OCI-LY7 (cell line): ENCODE data around the gene PPP1R27. TPM values are rescaled to one million over a fixed set of nuclear protein-coding genes. Genes with fewer than 3 reads are reported as not detected.
A peak's percentile ranks its signal among the peaks of the same experiment; 100 is the strongest.

Source experiments
- BruUV-seq: library from RNA; stranded (reverse); fragments of 400-500 nt; replicated peaks from 2 replicates; lab custom pipeline; 2021; lab: Mats Ljungman, UMichigan
- CTCF ChIA-PET: fragments of 300-600 bp; sonication (Branson Sonifier 250); formaldehyde crosslinking; loops from one replicate; lab custom pipeline; 2022; ENCODE audit warnings: antibody characterized with exemption; ENCODE audit not compliant: unreplicated experiment; lab: Charles Lee
- POLR2A ChIA-PET: fragments of 300-600 bp; sonication (Branson Sonifier 250); formaldehyde crosslinking; loops from one replicate; lab custom pipeline; 2022; ENCODE audit warnings: antibody characterized with exemption; lab: Charles Lee
- DNase-seq: peaks from one replicate; pipeline ENCODE4 v3.0.0-alpha.2; 2015; ENCODE audit warnings: low spot score
- H2AFZ ChIP-seq: fragments of 200-600 bp; sonication (generic), shearing (Covaris generic); 2 replicates; pipeline ENCODE4 v1.6.1; 2014; ENCODE audit warnings: mild to moderate bottlenecking, antibody characterized with exemption, low read length, moderate library complexity
- H3K27ac ChIP-seq: fragments of 200-600 bp; sonication (generic); 2 replicates; pipeline ENCODE4 v1.5.1; 2014; ENCODE audit warnings: mixed run types, low read depth, mild to moderate bottlenecking, moderate library complexity, low read length, inconsistent platforms; ENCODE audit not compliant: poor library complexity, severe bottlenecking
- H3K36me3 ChIP-seq: fragments of 200-600 bp; sonication (generic); 2 replicates; pipeline ENCODE4 v1.6.1; 2014; ENCODE audit warnings: mild to moderate bottlenecking, antibody characterized with exemption, low read length, moderate library complexity, mixed read lengths; ENCODE audit not compliant: insufficient read depth
- H3K4me1 ChIP-seq: fragments of 200-600 bp; sonication (generic); 2 replicates; pipeline ENCODE4 v1.5.1; 2014; ENCODE audit warnings: mild to moderate bottlenecking, low read length; ENCODE audit not compliant: insufficient read depth, poor library complexity, severe bottlenecking
- H3K4me2 ChIP-seq: fragments of 200-600 bp; sonication (generic); 2 replicates; pipeline ENCODE4 v1.6.1; 2014; ENCODE audit warnings: mild to moderate bottlenecking, low read length
- H3K4me3 ChIP-seq: fragments of 200-600 bp; sonication (generic); 2 replicates; pipeline ENCODE4 v1.5.1; 2014; ENCODE audit warnings: mild to moderate bottlenecking, low read depth, low read length; ENCODE audit not compliant: poor library complexity, severe bottlenecking
- H3K79me2 ChIP-seq: fragments of 200-600 bp; sonication (generic); 2 replicates; pipeline ENCODE4 v1.6.1; 2016; ENCODE audit warnings: low read depth, mild to moderate bottlenecking, low read length, moderate library complexity, mixed read lengths; ENCODE audit not compliant: insufficient read depth
- H3K9me2 ChIP-seq: fragments of 200-600 bp; sonication (generic); 2 replicates; pipeline ENCODE4 v1.6.1; 2016; ENCODE audit warnings: mild to moderate bottlenecking, low read length, mixed read lengths; ENCODE audit not compliant: insufficient read depth
- H3K9me3 ChIP-seq: fragments of 200-600 bp; sonication (generic); 2 replicates; pipeline ENCODE4 v1.6.1; 2014; ENCODE audit warnings: mild to moderate bottlenecking, mixed run types, low read length, mixed read lengths
- H4K20me1 ChIP-seq: fragments of 200-600 bp; sonication (generic); 2 replicates; pipeline ENCODE4 v1.6.1; 2014; ENCODE audit warnings: mild to moderate bottlenecking, antibody characterized with exemption, low read length, moderate library complexity, mixed read lengths; ENCODE audit not compliant: insufficient read depth
- CTCF ChIP-seq: fragments of 200-600 bp; sonication (generic); conservative IDR thresholded peaks from 2 replicates; pipeline ENCODE4 v1.5.1; 2014; ENCODE audit warnings: mild to moderate bottlenecking, antibody characterized with exemption, low read length, moderate library complexity, mixed read lengths
- EZH2phosphoT487 ChIP-seq: fragments of 200-600 bp; sonication (generic); IDR thresholded peaks from 2 replicates; pipeline ENCODE4 v1.6.1; 2018; ENCODE audit warnings: low read depth, borderline replicate concordance, mild to moderate bottlenecking, mixed run types, antibody characterized with exemption, low read length, moderate library complexity, mixed read lengths
- intact Hi-C: fragments of 100-400 bp; cut with micrococcal nuclease; formaldehyde crosslinking; loops from one replicate; pipeline ENCODE4 v1.10.0; 2022; ENCODE audit not compliant: unreplicated experiment
- total RNA-seq, 2 experiments: library from RNA; depleted of rRNA in 1 of 2; stranded (reverse); fragments of >200 nt in 1 of 2; shearing (Covaris generic) in 1 of 2; gene quantifications; 2 replicates each; pipeline ENCODE4 v1.2.3, GENCODE V29; 2014 to 2022

Gene PPP1R27
- total RNA-seq, 2 experiments from 2014 or later, result not detected

GRCh38 chr17:81863833-81864768 is 29.3 kb upstream of the PPP1R27 start:
- peak overlapping the region; percentile 85 for H3K4me2 ChIP-seq
- H3K79me2 ChIP-seq, result peaks cover 42% of the 10 kb centered on the region
- POLR2A ChIA-PET, result interaction anchor here (0.8 kb wide), 1 partner anchor 153 kb away, joined by 5 read pairs; no protein-coding TSS in a partner anchor

GRCh38 chr17:81863123-81863675 is 28.3 kb upstream of the PPP1R27 start:
- CTCF ChIA-PET, result interaction anchor here (0.5 kb wide), 1 partner anchor 79 kb away, joined by 6 read pairs; no protein-coding TSS in a partner anchor

More at GRCh38 chr17:81863833-81864768, 29.3 kb upstream of the PPP1R27 start:
- CTCF ChIA-PET, result no interaction called here
- H3K27ac ChIP-seq, result no peak overlapping the region
- no peak overlapping the region for H3K4me3 ChIP-seq
- H3K9me3 ChIP-seq, result no peaks in the 10 kb centered on the region
- H3K9me2 ChIP-seq, result no peaks in the 10 kb centered on the region
- BruUV-seq, result no TSS peak
- DNase-seq, result peak; percentile 47
- H4K20me1 ChIP-seq, result peaks cover 14% of the 10 kb centered on the region; the same call in 1 of the 2 replicates
- peaks cover 72% of the 10 kb centered on the region for H3K36me3 ChIP-seq
- intact Hi-C loops, result no loop called here
- no peak overlapping the region for H2AFZ ChIP-seq
- H3K4me1 ChIP-seq, result peaks cover 62% of the 10 kb centered on the region
- no peak for TF ChIP-seq EZH2phosphoT487
- TF ChIP-seq CTCF, result peak; percentile 61

More at GRCh38 chr17:81863123-81863675, 28.3 kb upstream of the PPP1R27 start:
- intact Hi-C loops, result no loop called here
- Histone ChIP-seq H4K20me1 (peaks cover 19% of the 10 kb centered on the region; the same call in 1 of the 2 replicates), H3K36me3 (peaks cover 72% of the 10 kb centered on the region), H2AFZ (no peak overlapping the region), H3K9me3 (no peaks in the 10 kb centered on the region), H3K9me2 (no peaks in the 10 kb centered on the region), H3K27ac (no peak overlapping the region), H3K4me2 (peak overlapping the region; percentile 85), H3K4me1 (peaks cover 62% of the 10 kb centered on the region), H3K4me3 (peak overlapping the region; percentile 77), H3K79me2 (peaks cover 47% of the 10 kb centered on the region)
- POLR2A ChIA-PET, result interaction anchor here (0.8 kb wide), 1 partner anchor 152 kb away, joined by 5 read pairs; no protein-coding TSS in a partner anchor
- DNase-seq, result no peak
- no TSS peak for BruUV-seq
- no peak for TF ChIP-seq EZH2phosphoT487
- no peak for TF ChIP-seq CTCF
